GM12874 (cell line): ENCODE data around the gene HAUS7.

Experiments used
- TF ChIP-seq, protein P1 (sequence below): IDR thresholded peaks from 2 replicates; pipeline ENCODE4 v1.5.1; 2011; ENCODE audit warnings: low read depth, mild to moderate bottlenecking, control low read depth, low read length, moderate library complexity; ENCODE audit not compliant: insufficient read depth

The HAUS7 gene

GRCh38 chrX:153434801-153435200 lies 35.6 kb downstream of the HAUS7 start:
- TF ChIP-seq, protein P1, sequence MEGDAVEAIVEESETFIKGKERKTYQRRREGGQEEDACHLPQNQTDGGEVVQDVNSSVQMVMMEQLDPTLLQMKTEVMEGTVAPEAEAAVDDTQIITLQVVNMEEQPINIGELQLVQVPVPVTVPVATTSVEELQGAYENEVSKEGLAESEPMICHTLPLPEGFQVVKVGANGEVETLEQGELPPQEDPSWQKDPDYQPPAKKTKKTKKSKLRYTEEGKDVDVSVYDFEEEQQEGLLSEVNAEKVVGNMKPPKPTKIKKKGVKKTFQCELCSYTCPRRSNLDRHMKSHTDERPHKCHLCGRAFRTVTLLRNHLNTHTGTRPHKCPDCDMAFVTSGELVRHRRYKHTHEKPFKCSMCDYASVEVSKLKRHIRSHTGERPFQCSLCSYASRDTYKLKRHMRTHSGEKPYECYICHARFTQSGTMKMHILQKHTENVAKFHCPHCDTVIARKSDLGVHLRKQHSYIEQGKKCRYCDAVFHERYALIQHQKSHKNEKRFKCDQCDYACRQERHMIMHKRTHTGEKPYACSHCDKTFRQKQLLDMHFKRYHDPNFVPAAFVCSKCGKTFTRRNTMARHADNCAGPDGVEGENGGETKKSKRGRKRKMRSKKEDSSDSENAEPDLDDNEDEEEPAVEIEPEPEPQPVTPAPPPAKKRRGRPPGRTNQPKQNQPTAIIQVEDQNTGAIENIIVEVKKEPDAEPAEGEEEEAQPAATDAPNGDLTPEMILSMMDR = no peak

GRCh38 chrX:153433781-153434285 lies 36.5 kb downstream of the HAUS7 start:
- TF ChIP-seq, protein P1 = no peak

- TF ChIP-seq, protein P1 = no peak
Observed at GRCh38 chrX:153433161-153433680, 37.2 kb downstream of the HAUS7 start.

DNA sequence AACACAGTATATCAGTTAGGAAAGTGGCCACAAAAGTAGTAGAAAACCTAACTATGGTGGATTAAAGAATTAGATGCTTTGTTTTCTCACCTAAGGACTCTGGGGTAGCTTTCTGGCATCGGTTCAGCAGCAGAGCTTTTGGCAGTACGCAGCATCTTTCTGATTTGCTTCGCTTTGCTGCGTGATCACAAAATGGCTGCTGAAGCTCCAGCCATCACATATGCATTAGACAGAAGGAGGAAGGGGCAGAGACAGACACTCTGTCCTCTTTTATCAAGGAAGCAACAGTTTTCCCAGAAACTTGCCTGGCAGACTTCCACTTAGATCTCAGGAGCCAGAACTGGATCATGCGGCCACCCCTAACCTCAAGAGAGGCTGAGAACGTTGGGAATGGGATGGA lies 39.6 kb downstream of the HAUS7 start:
- TF ChIP-seq, protein P1 = no peak

DNA sequence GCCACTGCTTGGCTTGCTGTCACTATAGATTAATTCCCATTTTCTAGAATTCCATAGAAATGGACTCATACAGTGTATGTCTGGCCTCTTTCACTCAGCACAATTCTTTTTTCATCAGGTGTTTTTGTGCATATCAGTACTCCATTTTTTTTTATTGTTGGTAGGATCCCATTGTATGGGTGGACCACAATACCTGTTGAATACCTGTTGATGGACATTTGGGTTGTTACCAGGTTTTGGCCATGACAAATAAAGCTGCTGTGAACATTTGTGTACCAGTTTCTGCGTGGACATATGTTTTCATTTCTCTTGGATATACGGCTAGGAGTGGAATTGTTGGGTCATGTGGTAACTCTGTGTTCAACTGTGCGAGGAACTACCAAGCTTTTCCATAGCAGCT lies 44.2 kb downstream of the HAUS7 start:
- TF ChIP-seq, protein P1 = no peak

- TF ChIP-seq, protein P1 = no peak
Observed at GRCh38 chrX:153423652-153424051, 46.7 kb downstream of the HAUS7 start.

- TF ChIP-seq, protein P1 = no peak
Observed at GRCh38 chrX:153421856-153422255, 48.5 kb downstream of the HAUS7 start.
